Transverse colon (tissue), 4 donors: ENCODE data around the gene PRKCE.

Experiments
- CTCF ChIP-seq, 5 experiments: fragments of 200-600 bp in 3 of 5; fragments of 450-650 bp in 2 of 5; sonication (generic) in 3 of 5; IDR thresholded peaks; 1 replicate in 2 of 5; 2 replicates in 3 of 5; pipeline ENCODE4 v1.5.1; 2016 to 2017; ENCODE audit warnings: antibody characterized with exemption in 5 of 5, inconsistent platforms in 3 of 5, mild to moderate bottlenecking in 2 of 5, moderate library complexity in 1 of 5
- EP300 ChIP-seq: sonication (generic); formaldehyde crosslinking; IDR thresholded peaks from one replicate; pipeline ENCODE4 v1.6.1; 2017; ENCODE audit warnings: antibody characterized with exemption, low read depth
- POLR2A ChIP-seq: fragments of 450-650 bp; IDR thresholded peaks from one replicate; pipeline ENCODE4 v1.6.1; 2016; ENCODE audit warnings: antibody characterized with exemption, mild to moderate bottlenecking, moderate library complexity
- POLR2AphosphoS5 ChIP-seq, 3 donors: sonication (generic); formaldehyde crosslinking; IDR thresholded peaks; one replicate each; pipeline ENCODE4 v1.6.1; 2016; ENCODE audit warnings: antibody characterized with exemption in 3 of 3

GRCh38 chr2:45643095-45643494 is 8.4 kb upstream of the PRKCE start:
- TF ChIP-seq POLR2AphosphoS5 (IDR thresholded peaks at IDR 0.05) (no peak), CTCF (IDR thresholded peaks at IDR 0.05) (no peak), EP300 (no peak), POLR2A (no peak)
